Measurements from ENCODE around the gene MYL1.

Gene MYL1

GRCh38 chr2:210264282-210264681 is 50.7 kb downstream of the MYL1 start:
- no peak for DNase-seq (ENCODE audit: low read depth)

GRCh38 chr2:210263841-210264240 is 51.1 kb downstream of the MYL1 start:
- DNase-seq (ENCODE audit: low read depth), result no peak

GRCh38 chr2:210262036-210262435 is 52.9 kb downstream of the MYL1 start:
- DNase-seq (ENCODE audit: low read depth), result no peak

- DNase-seq (ENCODE audit: low read depth), result no peak
Measured at GRCh38 chr2:210259687-210260086, 55.3 kb downstream of the MYL1 start.

- no peak for DNase-seq (ENCODE audit: low read depth)
Measured at GRCh38 chr2:210252699-210253606, 62.0 kb downstream of the MYL1 start.

- no peak for DNase-seq (ENCODE audit: low read depth)
Measured at GRCh38 chr2:210250622-210251021, 64.4 kb downstream of the MYL1 start.
